WTC11 (cell line): ENCODE measurements around the gene ASIC2. TPM values are rescaled to one million over a fixed set of nuclear protein-coding genes. Genes with fewer than 3 reads are reported as not detected.

Source experiments
- ATAC-seq: fragments of 200-7000 bp; cut with Tn5 transposase; 2 replicates; pipeline ENCODE4 v1.10.0; 2021; ENCODE audit warnings: mild to moderate bottlenecking, moderate library complexity
- CTCF ChIA-PET: fragments of 300-600 bp; sonication (Branson Sonifier 250); formaldehyde crosslinking; loops from one replicate; lab custom pipeline; 2021; ENCODE audit warnings: antibody characterized with exemption; lab: Charles Lee
- POLR2A ChIA-PET: fragments of 350-600 bp; sonication (Branson Sonifier 250); formaldehyde crosslinking; loops from one replicate; lab custom pipeline; 2021; ENCODE audit warnings: antibody characterized with exemption; lab: Charles Lee
- DNase-seq: peaks from one replicate; pipeline ENCODE4 v3.0.0; 2021; ENCODE audit warnings: low spot score
- H3K27ac Mint-ChIP-seq: 2 replicates; pipeline ENCODE4 v1.8.0; 2021; ENCODE audit warnings: mixed read lengths
- H3K27me3 Mint-ChIP-seq: 2 replicates; pipeline ENCODE4 v1.8.0; 2021; ENCODE audit warnings: low read depth, mild to moderate bottlenecking, moderate library complexity, mixed read lengths
- H3K36me3 Mint-ChIP-seq: 2 replicates; pipeline ENCODE4 v1.8.0; 2021; ENCODE audit warnings: mixed read lengths
- H3K4me1 Mint-ChIP-seq: 2 replicates; pipeline ENCODE4 v1.8.0; 2022; ENCODE audit warnings: mixed read lengths
- H3K4me3 Mint-ChIP-seq: 2 replicates; pipeline ENCODE4 v1.8.0; 2021; ENCODE audit warnings: mild to moderate bottlenecking, moderate library complexity, mixed read lengths
- H3K9me3 Mint-ChIP-seq: 2 replicates; pipeline ENCODE4 v1.8.0; 2021; ENCODE audit warnings: mixed read lengths
- ATF6 ChIP-seq: sonication (generic); formaldehyde crosslinking; IDR thresholded peaks from 2 replicates; pipeline ENCODE4 v1.8.1; 2023; ENCODE audit warnings: mild to moderate bottlenecking, missing genetic modification reagents
- CREB1 ChIP-seq: sonication (generic); formaldehyde crosslinking; IDR thresholded peaks from 2 replicates; pipeline ENCODE4 v1.8.0; 2023; ENCODE audit warnings: mild to moderate bottlenecking, missing genetic modification reagents
- ERG ChIP-seq: fragments of 250-450 bp; sonication (Bioruptor Pico); IDR thresholded peaks from 2 replicates; pipeline ENCODE4 v1.8.0; 2021; ENCODE audit warnings: mild to moderate bottlenecking
- ETV6 ChIP-seq: sonication (generic); formaldehyde crosslinking; IDR thresholded peaks from 2 replicates; pipeline ENCODE4 v1.8.1; 2022; ENCODE audit warnings: mild to moderate bottlenecking, missing genetic modification reagents
- KAT7 ChIP-seq: sonication (generic); formaldehyde crosslinking; IDR thresholded peaks from 2 replicates; pipeline ENCODE4 v1.8.1; 2023; ENCODE audit warnings: missing genetic modification reagents, mild to moderate bottlenecking, borderline replicate concordance
- MLX ChIP-seq: sonication (generic); formaldehyde crosslinking; IDR thresholded peaks from 2 replicates; pipeline ENCODE4 v1.8.1; 2023; ENCODE audit warnings: mild to moderate bottlenecking, missing genetic modification reagents, moderate library complexity
- MYBL2 ChIP-seq: sonication (generic); formaldehyde crosslinking; IDR thresholded peaks from 2 replicates; pipeline ENCODE4 v1.8.1; 2023; ENCODE audit warnings: mild to moderate bottlenecking, moderate library complexity, missing genetic modification reagents
- NFE2L1 ChIP-seq: sonication (generic); formaldehyde crosslinking; IDR thresholded peaks from 2 replicates; pipeline ENCODE4 v1.8.1; 2023; ENCODE audit warnings: missing genetic modification reagents
- NR1H2 ChIP-seq: sonication (generic); formaldehyde crosslinking; IDR thresholded peaks from 2 replicates; pipeline ENCODE4 v1.9.0; 2021; ENCODE audit warnings: mild to moderate bottlenecking, moderate library complexity, missing genetic modification reagents
- SMAD4 ChIP-seq: sonication (generic); formaldehyde crosslinking; IDR thresholded peaks from 2 replicates; pipeline ENCODE4 v1.8.0; 2022; ENCODE audit warnings: mild to moderate bottlenecking, missing genetic modification reagents
- STAT6 ChIP-seq: sonication (generic); formaldehyde crosslinking; conservative IDR thresholded peaks from 2 replicates; pipeline ENCODE4 v1.8.1; 2023; ENCODE audit warnings: mild to moderate bottlenecking, low read depth, missing genetic modification reagents, moderate library complexity
- ZBTB43 ChIP-seq: sonication (generic); formaldehyde crosslinking; IDR thresholded peaks from 2 replicates; pipeline ENCODE4 v1.8.1; 2023; ENCODE audit warnings: mild to moderate bottlenecking, missing genetic modification reagents
- ZNF219 ChIP-seq: sonication (generic); formaldehyde crosslinking; IDR thresholded peaks from 2 replicates; pipeline ENCODE4 v1.8.0; 2023; ENCODE audit warnings: missing genetic modification reagents, mild to moderate bottlenecking, borderline replicate concordance
- ZNF232 ChIP-seq: sonication (generic); formaldehyde crosslinking; IDR thresholded peaks from 2 replicates; pipeline ENCODE4 v1.8.0; 2022; ENCODE audit warnings: mild to moderate bottlenecking, missing genetic modification reagents
- ZNF423 ChIP-seq: fragments of 250-450 bp; sonication (Bioruptor Pico); IDR thresholded peaks from 2 replicates; pipeline ENCODE4 v2.1.2; 2022; ENCODE audit warnings: mild to moderate bottlenecking, moderate library complexity
- ZNF512 ChIP-seq: sonication (generic); formaldehyde crosslinking; IDR thresholded peaks from 2 replicates; pipeline ENCODE4 v1.8.1; 2022; ENCODE audit warnings: missing genetic modification reagents, borderline replicate concordance
- ZNF532 ChIP-seq: fragments of 250-450 bp; sonication (Bioruptor Pico); IDR thresholded peaks from 2 replicates; pipeline ENCODE4 v1.9.0; 2021; ENCODE audit warnings: mild to moderate bottlenecking, borderline replicate concordance
- ZNF671 ChIP-seq: fragments of 250-450 bp; sonication (Bioruptor Pico); IDR thresholded peaks from 2 replicates; pipeline ENCODE4 v1.8.0; 2021; ENCODE audit warnings: mild to moderate bottlenecking
- total RNA-seq: library from RNA; stranded (reverse); gene quantifications from 3 replicates; pipeline ENCODE4 v1.2.3, GENCODE V29; 2021

Gene ASIC2
- total RNA-seq, 1 experiment from 2014 or later: 2.7 TPM

GRCh38 chr17:33014751-33015150 is 278.3 kb downstream of the ASIC2 start:
- no peaks in the 10 kb centered on the region for H3K36me3 Mint-ChIP-seq
- no peak overlapping the region for H3K4me3 Mint-ChIP-seq
- DNase-seq (no peak), ATAC-seq (no peak)
- H3K27me3 Mint-ChIP-seq: peaks cover 6% of the 10 kb centered on the region; the same call in 1 of the 2 replicates
- TF ChIP-seq NFE2L1 (CRISPR knock-in tag): no peak
- TF ChIP-seq ERG (CRISPR knock-in tag): no peak
- no peak for TF ChIP-seq ZNF232 (CRISPR knock-in tag)
- no peak for TF ChIP-seq ATF6 (CRISPR knock-in tag)
- TF ChIP-seq KAT7: no peak
- TF ChIP-seq CREB1 (CRISPR knock-in tag): no peak
- no peak for TF ChIP-seq ZNF512
- no peak for TF ChIP-seq ZNF219 (CRISPR knock-in tag)
- no peak for TF ChIP-seq ZNF532 (CRISPR knock-in tag)
- no peak for TF ChIP-seq MYBL2 (CRISPR knock-in tag)
- no peak for TF ChIP-seq NR1H2 (CRISPR knock-in tag)
- ChIA-PET CTCF (no interaction called here), POLR2A (no interaction called here)
- no peaks in the 10 kb centered on the region for H3K9me3 Mint-ChIP-seq
- H3K4me1 Mint-ChIP-seq: no peaks in the 10 kb centered on the region
- no peak overlapping the region for H3K27ac Mint-ChIP-seq

GRCh38 chr17:33013596-33014375 is 279.3 kb downstream of the ASIC2 start:
- Mint-ChIP-seq H3K36me3 (no peaks in the 10 kb centered on the region), H3K4me1 (no peaks in the 10 kb centered on the region), H3K27me3 (peaks cover 4% of the 10 kb centered on the region; the same call in 1 of the 2 replicates), H3K27ac (no peak overlapping the region), H3K4me3 (no peak overlapping the region), H3K9me3 (no peaks in the 10 kb centered on the region)
- DNase-seq: no peak
- ATAC-seq: no peak
- POLR2A ChIA-PET: no interaction called here
- TF ChIP-seq MLX (CRISPR knock-in tag) (no peak), ERG (CRISPR knock-in tag) (no peak), SMAD4 (CRISPR knock-in tag) (no peak), ZNF671 (CRISPR knock-in tag) (no peak), MYBL2 (CRISPR knock-in tag) (no peak), STAT6 (CRISPR knock-in tag) (no peak), ETV6 (CRISPR knock-in tag) (no peak), ZNF423 (CRISPR knock-in tag) (no peak), ZBTB43 (CRISPR knock-in tag) (no peak)
- CTCF ChIA-PET: no interaction called here
